Measurements from ENCODE around the gene ELF4.

GRCh38 chrX:130055899-130056298 is 54.4 kb downstream of the ELF4 start:
- TF ChIP-seq, protein P1, sequence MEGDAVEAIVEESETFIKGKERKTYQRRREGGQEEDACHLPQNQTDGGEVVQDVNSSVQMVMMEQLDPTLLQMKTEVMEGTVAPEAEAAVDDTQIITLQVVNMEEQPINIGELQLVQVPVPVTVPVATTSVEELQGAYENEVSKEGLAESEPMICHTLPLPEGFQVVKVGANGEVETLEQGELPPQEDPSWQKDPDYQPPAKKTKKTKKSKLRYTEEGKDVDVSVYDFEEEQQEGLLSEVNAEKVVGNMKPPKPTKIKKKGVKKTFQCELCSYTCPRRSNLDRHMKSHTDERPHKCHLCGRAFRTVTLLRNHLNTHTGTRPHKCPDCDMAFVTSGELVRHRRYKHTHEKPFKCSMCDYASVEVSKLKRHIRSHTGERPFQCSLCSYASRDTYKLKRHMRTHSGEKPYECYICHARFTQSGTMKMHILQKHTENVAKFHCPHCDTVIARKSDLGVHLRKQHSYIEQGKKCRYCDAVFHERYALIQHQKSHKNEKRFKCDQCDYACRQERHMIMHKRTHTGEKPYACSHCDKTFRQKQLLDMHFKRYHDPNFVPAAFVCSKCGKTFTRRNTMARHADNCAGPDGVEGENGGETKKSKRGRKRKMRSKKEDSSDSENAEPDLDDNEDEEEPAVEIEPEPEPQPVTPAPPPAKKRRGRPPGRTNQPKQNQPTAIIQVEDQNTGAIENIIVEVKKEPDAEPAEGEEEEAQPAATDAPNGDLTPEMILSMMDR (IDR thresholded peaks at IDR 0.05): no peak
- TF ChIP-seq POLR2A (IDR thresholded peaks at IDR 0.05): no peak

Data from body of pancreas (tissue), 4 donors.